Stimulated activated naive B cell treated with anti-CD40 and anti-IgM and Interleukin-4, amounts not matched to agents 10 μg/mL and 1 μg/mL and 100 μg/mL, for 72 hours (primary cell): ENCODE results near the gene PYROXD2.

Experiments used
- ATAC-seq, 2 donors: fragments of 150-1000 bp; cut with Tn5 transposase; replicated peaks; 2 replicates each; pipeline ENCODE4 v1.10.0; 2021; ENCODE audit warnings: moderate library complexity in 1 of 2
- DNase-seq: peaks from one replicate; pipeline ENCODE4 v3.0.0; 2021
- H3K27ac Mint-ChIP-seq: one replicate; pipeline ENCODE4 v1.8.0; 2022; ENCODE audit warnings: mild to moderate bottlenecking, mixed read lengths
- H3K27me3 Mint-ChIP-seq, 2 donors: one replicate each; pipeline ENCODE4 v1.8.0; 2022; ENCODE audit warnings: mixed read lengths in 2 of 2
- H3K36me3 Mint-ChIP-seq, 2 donors: one replicate each; pipeline ENCODE4 v1.8.0; 2022; ENCODE audit warnings: mixed read lengths in 2 of 2, mild to moderate bottlenecking in 1 of 2
- H3K4me1 Mint-ChIP-seq, 2 donors: one replicate each; pipeline ENCODE4 v1.8.0; 2022; ENCODE audit warnings: mixed read lengths in 2 of 2, mild to moderate bottlenecking in 1 of 2
- H3K4me3 Mint-ChIP-seq, 2 donors: one replicate each; pipeline ENCODE4 v1.8.0; 2022; ENCODE audit warnings: mild to moderate bottlenecking in 2 of 2, mixed read lengths in 2 of 2, moderate library complexity in 1 of 2
- H3K9me3 Mint-ChIP-seq, 2 donors: one replicate each; pipeline ENCODE4 v1.8.0; 2022; ENCODE audit warnings: mixed read lengths in 2 of 2, mild to moderate bottlenecking in 1 of 2

The PYROXD2 gene

DNA sequence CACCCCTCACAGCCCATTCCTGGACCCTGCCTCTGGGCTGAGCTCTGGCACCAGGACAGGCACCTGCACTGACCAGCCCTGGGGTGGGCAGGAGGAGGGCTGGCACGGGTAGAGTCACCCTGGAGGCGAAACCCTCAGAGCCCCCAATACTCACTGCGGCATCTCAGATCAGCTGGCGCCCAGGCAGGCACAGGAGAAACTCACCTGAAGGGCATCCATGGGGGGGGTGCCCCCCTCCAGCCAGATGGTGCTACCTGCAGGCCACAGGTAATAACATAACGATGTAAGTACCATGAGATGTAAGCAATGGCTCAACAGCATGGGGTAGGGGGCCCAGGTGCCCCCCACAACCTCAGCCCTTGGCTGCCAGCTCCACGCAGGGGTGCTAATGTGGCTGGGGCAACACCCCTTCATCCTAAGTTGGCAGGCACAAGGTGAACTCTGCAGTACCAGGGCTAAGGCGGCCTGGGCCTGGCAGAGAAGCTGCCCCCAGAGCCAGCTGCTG is 12.1 kb upstream of the PYROXD2 start:
- H3K4me3 Mint-ChIP-seq, result no peak overlapping the region
- DNase-seq, result no peak
- H3K36me3 Mint-ChIP-seq, result peaks cover 46 to 51% of the 10 kb centered on the region in 2 donors
- peak overlapping the region; percentile 14 for H3K27ac Mint-ChIP-seq
- H3K9me3 Mint-ChIP-seq, result no peaks in the 10 kb centered on the region
- H3K4me1 Mint-ChIP-seq, result no peaks in the 10 kb centered on the region
- H3K27me3 Mint-ChIP-seq, result no peaks in the 10 kb centered on the region
- ATAC-seq, result no peak

DNA sequence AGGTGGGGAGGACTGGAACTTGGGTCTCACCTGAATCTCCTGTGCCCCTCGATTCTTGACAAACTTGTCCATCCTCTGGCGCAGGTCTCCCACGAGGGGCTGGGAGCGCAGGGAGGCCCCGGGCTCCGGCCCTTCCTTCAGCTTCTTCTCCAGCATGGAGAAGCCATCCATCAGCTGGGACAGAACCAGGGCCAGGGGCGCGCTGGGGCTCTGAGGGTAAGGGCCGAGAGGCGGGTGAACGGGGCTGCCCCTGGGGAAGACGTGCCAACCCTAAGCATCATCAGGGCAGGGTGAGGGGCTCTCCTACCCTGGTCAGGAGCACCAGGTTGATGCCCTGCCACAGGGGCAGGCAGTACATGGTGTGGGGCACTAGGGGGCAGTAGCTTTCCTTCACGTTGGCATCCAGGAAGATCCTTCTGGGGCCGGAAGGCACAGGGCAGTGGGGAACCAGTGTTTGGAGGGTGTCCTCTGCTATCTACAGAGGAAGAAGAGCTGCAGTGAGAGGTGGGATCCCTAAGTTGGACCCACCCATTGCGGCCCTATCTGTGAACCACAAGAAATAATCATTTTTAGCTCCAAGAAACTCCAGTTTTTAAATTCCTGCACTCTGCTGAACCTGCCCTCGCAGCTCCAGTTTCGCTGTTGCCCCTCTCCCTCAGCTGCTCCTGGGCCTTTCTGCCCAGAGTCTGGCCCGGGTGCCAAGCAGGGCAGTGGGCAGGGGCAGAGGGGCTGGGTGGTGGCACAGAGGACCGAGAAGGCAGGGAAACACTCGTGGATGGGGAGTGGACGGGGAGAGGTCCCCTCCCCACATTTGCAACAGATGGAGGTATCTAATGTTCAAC is 10.8 kb upstream of the PYROXD2 start:
- Mint-ChIP-seq H3K9me3 (no peaks in the 10 kb centered on the region), H3K36me3 (peaks cover 40 to 44% of the 10 kb centered on the region in 2 donors), H3K27ac (no peak overlapping the region), H3K27me3 (no peaks in the 10 kb centered on the region), H3K4me1 (peaks cover 2 to 10% of the 10 kb centered on the region in 2 donors), H3K4me3 (no peak overlapping the region)
- peak; percentile 80 to 83 for ATAC-seq
- peak; percentile 34 for DNase-seq

DNA sequence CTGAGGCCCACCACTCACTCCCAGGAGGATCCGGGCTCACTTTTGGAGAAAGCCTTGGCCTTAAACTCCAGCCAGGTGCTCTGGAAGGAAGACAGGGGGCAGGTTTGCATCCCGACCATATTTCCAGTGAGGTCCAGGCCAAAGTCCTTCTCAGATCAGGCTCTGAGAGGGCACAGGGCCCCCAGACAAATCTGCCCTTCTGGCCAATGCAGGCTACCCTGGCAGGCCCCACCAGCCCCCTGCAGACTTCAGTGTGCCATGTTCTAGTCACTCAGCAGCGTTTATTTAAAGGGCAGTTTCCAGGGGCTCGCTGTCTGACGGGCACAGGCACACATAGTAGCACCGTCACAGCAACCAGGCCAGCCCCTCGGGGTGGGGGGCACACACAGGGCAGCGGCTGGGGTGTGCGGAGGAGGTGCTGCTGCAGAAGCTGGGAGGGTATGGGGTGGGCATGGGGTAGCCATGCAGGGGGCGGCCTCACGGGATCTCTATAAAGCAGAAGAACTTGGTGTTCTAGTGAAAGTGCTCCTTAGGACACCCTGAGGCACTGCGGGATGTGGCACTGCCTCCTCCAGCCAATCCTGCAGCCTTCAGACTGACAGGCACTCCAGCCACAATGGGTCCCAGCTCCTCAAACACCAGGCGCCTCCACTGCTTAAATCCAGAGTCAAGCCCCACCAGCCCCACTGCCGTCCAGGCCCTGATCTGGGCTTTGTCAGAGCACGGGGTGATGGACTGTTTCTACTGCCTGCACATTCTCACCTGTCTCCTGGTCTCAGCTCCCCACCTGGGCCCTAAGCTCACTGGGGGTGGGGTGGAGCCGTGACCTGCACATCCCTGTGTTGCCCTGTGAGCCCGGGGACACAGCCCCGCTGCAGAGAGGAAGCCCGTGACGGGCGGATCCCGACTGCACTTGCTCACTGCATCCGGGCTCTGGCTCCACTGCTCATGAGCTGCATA is 9.6 kb upstream of the PYROXD2 start:
- no peak overlapping the region for H3K4me3 Mint-ChIP-seq
- H3K9me3 Mint-ChIP-seq, result no peaks in the 10 kb centered on the region
- H3K4me1 Mint-ChIP-seq, result peaks cover 4 to 13% of the 10 kb centered on the region in 2 donors
- peaks cover 31 to 40% of the 10 kb centered on the region in 2 donors for H3K36me3 Mint-ChIP-seq
- H3K27ac Mint-ChIP-seq, result peak overlapping the region; percentile 14
- ATAC-seq (no peak), DNase-seq (no peak)
- H3K27me3 Mint-ChIP-seq, result no peaks in the 10 kb centered on the region

DNA sequence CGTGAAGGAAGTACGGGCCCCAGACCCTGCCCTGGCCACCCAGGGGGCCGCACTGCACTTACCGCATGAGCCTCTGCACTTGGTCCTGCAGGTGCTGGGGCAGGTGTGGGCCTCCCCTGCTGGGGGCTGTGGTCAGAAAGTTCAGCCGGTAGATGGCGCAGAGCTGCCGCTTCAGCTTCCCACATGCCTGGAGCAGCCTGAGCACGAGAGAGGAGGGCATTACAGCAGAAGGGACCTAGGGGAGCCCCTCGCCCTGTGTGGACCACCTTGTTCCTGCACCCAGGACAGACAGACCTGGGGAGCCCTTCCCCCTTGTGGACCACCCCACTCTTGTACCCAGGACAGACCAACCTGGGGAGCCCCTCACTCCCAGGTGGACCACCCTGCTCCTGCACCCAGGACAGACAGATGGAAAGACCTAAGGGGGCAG is 8.7 kb upstream of the PYROXD2 start:
- no peak overlapping the region for H3K27ac Mint-ChIP-seq
- ATAC-seq, result no peak
- peaks cover 34 to 48% of the 10 kb centered on the region in 2 donors for H3K36me3 Mint-ChIP-seq
- no peak for DNase-seq
- no peaks in the 10 kb centered on the region for H3K9me3 Mint-ChIP-seq
- H3K27me3 Mint-ChIP-seq, result no peaks in the 10 kb centered on the region
- no peak overlapping the region for H3K4me3 Mint-ChIP-seq
- peaks cover 4 to 13% of the 10 kb centered on the region in 2 donors for H3K4me1 Mint-ChIP-seq

DNA sequence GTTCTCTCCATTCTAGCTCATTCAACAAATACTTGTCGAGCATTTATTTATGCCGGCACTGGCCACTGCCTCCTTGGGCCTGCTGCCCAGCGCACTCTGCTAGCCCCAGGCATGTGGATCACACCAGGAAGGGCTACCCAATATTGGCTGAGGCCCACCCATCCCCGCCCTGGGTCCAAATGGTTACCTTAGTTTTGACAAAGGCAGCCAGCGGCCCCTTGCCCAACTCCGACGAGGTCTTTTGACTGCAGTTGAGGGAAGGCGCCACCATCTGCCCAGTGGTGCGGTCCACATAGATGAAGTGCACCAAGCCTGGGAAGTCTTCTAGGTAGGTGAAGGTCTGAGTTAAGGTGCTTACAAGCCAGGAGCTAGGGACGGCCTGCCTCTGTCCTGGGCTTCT is 7.2 kb upstream of the PYROXD2 start:
- H3K27ac Mint-ChIP-seq, result no peak overlapping the region
- DNase-seq, result no peak
- no peaks in the 10 kb centered on the region for H3K9me3 Mint-ChIP-seq
- ATAC-seq, result no peak
- no peak overlapping the region for H3K4me3 Mint-ChIP-seq
- peaks cover 38 to 48% of the 10 kb centered on the region in 2 donors for H3K36me3 Mint-ChIP-seq
- peaks cover 4 to 13% of the 10 kb centered on the region in 2 donors for H3K4me1 Mint-ChIP-seq
- H3K27me3 Mint-ChIP-seq, result no peaks in the 10 kb centered on the region

DNA sequence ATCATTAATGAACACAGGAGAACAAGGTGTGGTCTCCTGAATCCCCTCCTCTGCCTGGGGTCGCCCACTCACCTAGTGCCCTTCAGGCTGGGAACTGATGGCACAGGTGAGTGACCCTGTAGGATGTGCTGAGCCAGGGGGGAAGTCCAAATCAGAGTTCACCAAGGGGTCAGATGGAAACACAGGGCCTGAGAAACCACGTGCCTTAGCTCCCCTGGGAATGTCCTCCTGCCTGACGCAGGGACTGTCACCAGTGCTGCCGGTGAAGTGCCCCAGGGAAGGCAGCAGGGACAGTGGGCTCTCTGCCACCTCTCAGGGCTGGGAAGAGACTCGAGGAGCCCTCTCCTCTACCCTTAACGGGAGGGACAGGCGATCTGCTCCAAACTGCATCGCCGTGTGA is 5.8 kb upstream of the PYROXD2 start:
- DNase-seq, result peak; percentile 17
- no peaks in the 10 kb centered on the region for H3K27me3 Mint-ChIP-seq

DNA sequence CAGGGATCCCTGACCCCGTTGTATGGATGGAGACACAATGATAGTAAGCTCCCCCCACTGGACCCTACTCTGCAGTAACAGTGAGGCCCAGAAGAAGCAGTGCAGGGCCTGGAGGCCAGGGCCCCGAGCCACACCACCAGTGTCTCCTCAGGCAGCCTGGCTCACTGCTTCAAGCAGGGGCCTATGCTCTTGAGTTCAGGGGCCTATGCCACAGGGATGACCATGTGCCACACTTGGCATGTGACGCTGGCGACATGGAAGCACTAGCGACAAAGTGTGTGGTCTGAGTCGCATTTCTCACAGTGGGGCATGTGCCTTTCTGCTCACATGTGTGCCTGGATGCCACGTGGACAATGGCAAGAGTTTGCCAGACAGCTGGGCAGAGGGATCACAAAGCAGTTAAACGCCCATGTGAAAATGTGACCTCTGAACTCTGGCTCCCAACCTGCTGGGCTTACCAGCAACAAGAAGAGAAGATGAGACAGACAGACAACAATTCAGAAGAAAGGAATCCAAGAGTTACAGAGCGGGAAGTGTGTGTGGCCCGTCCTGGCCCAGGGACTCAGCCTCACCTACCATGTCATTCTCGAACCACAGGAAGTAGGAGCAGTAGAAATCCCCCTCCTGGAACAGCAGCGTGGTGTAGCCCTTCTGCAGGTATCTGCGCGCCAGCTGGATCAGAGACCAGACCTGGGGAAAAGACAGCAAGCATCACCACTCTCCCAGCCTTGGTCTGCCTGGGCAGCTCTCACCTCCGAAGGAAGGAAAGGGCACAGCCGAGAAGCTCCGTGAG is 4.7 kb upstream of the PYROXD2 start:
- ATAC-seq, result no peak
- no peak for DNase-seq
- Mint-ChIP-seq H3K27me3 (no peaks in the 10 kb centered on the region), H3K9me3 (no peaks in the 10 kb centered on the region), H3K27ac (peak overlapping the region; percentile 56), H3K4me1 (peaks cover 8 to 25% of the 10 kb centered on the region in 2 donors), H3K4me3 (no peak overlapping the region), H3K36me3 (peaks cover 28 to 44% of the 10 kb centered on the region in 2 donors)

More for the DNA sequence above, 5.8 kb upstream of the PYROXD2 start:
- Mint-ChIP-seq H3K27ac (no peak overlapping the region), H3K9me3 (no peaks in the 10 kb centered on the region), H3K36me3 (peaks cover 39 to 47% of the 10 kb centered on the region in 2 donors), H3K4me1 (peaks cover 4 to 14% of the 10 kb centered on the region in 2 donors), H3K4me3 (no peak overlapping the region)
- ATAC-seq, result peak; percentile 41 to 68

DNA sequence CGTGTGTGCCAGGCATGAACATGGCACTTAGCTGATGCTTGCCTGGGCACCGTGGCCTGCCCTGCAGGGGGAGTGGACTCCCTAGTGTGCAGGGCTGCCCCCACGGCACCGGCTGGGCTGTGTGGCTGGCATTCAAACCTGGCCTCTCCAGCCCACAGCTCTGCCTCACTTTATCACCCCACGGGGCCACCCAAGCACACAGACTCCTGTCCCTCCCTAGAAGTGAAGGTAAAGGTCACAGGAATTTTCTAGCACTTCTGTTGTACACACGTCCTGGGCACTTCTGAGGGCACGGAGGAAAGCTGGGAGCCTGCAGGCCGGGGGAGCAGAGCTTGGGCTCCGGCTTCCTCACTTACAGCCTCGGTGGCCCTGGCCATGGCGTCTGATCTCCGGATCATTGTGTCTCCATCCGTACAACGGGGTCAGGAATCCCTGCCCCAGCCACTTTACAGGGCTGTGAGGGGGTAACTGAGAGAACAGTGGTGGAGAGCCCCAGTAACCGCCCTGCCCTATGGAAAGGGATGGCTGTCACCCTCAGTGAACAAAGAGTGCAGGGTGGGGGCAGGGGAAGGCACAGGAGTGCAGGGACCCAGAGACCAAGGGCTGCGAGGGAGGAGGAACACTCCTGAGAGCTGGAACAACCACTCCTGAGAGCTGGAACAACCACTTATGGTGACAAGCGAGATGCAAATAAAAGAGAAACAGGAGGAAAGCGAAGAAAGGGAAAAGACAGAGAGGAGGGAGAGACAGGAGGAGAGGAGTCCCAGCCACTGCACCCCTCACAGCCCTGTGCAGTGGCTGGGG is 3.9 kb upstream of the PYROXD2 start:
- Mint-ChIP-seq H3K9me3 (no peaks in the 10 kb centered on the region), H3K4me1 (peaks cover 15 to 32% of the 10 kb centered on the region in 2 donors), H3K36me3 (peaks cover 21 to 38% of the 10 kb centered on the region in 2 donors), H3K27ac (peak overlapping the region; percentile 0), H3K27me3 (no peaks in the 10 kb centered on the region), H3K4me3 (no peak overlapping the region)
- ATAC-seq (no peak), DNase-seq (no peak)

DNA sequence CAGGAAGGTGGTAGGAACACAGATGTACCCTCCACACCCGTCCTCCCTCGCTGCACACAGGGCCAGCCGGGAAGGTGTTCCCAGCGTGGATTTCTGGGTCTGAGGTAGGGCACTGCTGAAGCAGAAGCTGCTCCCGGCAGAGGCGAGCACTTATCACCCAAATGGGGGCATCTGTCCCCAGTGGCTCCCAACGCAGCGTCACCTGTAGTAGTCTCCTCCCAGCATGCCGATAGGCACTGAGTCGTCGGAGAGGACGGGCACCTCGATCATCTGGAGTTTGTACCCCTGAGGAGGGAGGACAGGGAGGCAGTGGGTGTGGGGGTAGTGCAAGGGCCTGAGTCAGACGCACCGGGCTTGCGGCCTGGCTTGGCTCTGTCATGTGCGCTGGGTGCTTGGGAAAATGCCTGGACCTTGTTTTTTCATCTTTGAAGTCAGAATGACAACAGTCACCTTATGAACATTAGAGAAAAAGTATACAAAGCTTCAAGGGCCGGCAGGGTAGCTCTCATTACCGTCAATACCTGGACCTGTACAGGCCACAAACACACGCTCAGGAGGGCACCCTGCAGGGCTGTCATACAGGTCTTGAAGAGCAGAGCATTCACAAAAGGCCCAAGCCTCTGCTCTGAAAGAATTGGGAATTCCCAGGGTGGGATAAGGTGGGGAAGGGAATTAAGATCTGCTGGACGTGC is 3.1 kb upstream of the PYROXD2 start:
- no peak for DNase-seq
- peaks cover 20 to 37% of the 10 kb centered on the region in 2 donors for H3K36me3 Mint-ChIP-seq
- no peaks in the 10 kb centered on the region for H3K27me3 Mint-ChIP-seq
- no peak overlapping the region for H3K4me3 Mint-ChIP-seq
- ATAC-seq, result no peak
- H3K27ac Mint-ChIP-seq, result no peak overlapping the region
- peaks cover 15 to 32% of the 10 kb centered on the region in 2 donors for H3K4me1 Mint-ChIP-seq
- no peaks in the 10 kb centered on the region for H3K9me3 Mint-ChIP-seq

DNA sequence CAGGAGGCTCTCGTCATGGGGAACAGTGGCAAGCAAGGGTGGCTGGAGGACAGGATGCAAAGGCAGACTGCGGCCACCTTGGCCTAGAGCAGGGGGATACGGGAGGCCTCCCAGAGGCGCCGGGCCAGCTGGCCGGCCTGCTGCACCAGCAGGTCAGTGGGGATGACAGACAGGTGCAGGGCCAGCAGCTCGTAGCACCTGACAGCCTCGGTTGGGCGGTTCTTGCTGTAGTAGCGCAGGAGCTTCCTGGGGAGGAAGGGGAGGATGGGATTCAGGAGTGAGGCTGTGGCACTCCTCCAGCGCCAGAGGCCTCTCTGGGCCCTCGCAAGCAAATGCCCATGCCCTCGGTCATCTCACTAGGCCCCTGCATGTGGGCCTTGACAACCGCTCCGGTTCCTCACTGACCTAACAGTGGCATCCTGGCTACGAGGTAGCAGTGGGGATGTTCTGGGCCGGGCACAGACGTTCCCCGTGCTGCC is 2.5 kb upstream of the PYROXD2 start:
- DNase-seq, result no peak
- peaks cover 15 to 32% of the 10 kb centered on the region in 2 donors for H3K4me1 Mint-ChIP-seq
- ATAC-seq, result no peak
- peak overlapping the region; percentile 38 for H3K27ac Mint-ChIP-seq
- H3K36me3 Mint-ChIP-seq, result peaks cover 16 to 33% of the 10 kb centered on the region in 2 donors
- H3K27me3 Mint-ChIP-seq, result no peaks in the 10 kb centered on the region
- H3K4me3 Mint-ChIP-seq, result no peak overlapping the region
- H3K9me3 Mint-ChIP-seq, result no peaks in the 10 kb centered on the region

DNA sequence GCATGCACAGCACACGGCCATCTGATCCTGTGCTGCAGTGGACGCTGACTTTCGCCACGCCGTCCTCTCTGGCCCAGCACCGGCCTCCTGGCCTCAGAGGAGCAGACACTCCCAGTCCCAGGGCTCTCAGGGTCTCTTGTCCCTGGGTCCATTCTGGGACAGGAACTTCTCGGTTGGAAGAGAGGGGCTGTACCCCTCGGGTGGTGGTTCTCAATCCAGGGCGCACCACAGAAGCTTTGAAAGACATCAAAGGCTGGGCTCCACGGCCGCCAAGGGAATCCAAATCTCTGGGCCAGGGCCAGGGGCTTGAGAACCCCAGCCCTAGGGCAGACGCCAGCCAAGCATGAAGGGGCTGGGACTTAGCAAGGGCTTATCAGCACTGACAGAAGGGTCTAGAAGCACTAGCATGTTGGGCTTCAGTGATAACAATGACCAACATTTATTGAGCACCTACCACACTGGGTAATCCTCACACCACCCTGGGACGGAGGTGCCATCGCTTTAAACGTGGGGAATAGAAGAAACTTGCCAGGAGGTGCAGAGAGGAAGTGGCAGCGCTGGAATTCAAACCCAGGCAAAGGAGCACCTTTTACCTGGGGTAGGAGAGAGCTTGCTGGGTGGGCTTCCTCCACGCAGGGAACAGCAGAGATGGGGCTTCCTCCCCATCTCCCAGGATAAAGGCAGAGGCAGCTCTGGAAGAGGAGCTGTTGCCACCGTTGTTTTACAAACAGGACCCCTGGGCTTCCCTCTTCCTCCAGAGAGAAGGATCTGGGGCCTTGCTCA is 1.8 kb upstream of the PYROXD2 start:
- H3K27ac Mint-ChIP-seq, result peak overlapping the region; percentile 38
- ATAC-seq (no peak), DNase-seq (no peak)
- H3K27me3 Mint-ChIP-seq, result no peaks in the 10 kb centered on the region
- H3K36me3 Mint-ChIP-seq, result peaks cover 16 to 30% of the 10 kb centered on the region in 2 donors
- H3K4me1 Mint-ChIP-seq, result peaks cover 16 to 34% of the 10 kb centered on the region in 2 donors
- no peak overlapping the region for H3K4me3 Mint-ChIP-seq
- no peaks in the 10 kb centered on the region for H3K9me3 Mint-ChIP-seq

DNA sequence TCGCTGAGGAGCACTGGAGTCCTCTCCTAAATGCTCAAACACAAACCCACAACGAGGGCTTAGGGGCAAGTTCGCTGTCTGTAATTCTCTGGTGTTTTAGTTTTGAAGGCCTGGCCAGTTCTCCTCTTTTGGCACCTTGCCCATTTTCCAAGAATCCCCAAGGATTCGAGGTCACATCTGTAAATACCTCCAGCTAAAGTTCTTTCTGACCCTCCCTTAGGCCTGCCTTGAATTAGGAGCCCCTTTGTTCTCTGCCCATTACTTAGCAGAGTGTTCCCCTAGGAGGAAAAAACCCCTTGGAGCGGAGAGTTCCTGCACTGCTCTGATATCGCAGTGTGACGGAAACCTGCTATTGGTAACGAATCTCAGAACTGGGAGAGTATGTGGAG is 743 bp upstream of the PYROXD2 start:
- no peaks in the 10 kb centered on the region for H3K27me3 Mint-ChIP-seq
- H3K9me3 Mint-ChIP-seq, result no peaks in the 10 kb centered on the region
- H3K4me3 Mint-ChIP-seq, result no peak overlapping the region
- DNase-seq (no peak), ATAC-seq (no peak)
- H3K36me3 Mint-ChIP-seq, result peaks cover 16 to 22% of the 10 kb centered on the region in 2 donors
- H3K4me1 Mint-ChIP-seq, result peaks cover 16 to 29% of the 10 kb centered on the region in 2 donors
- no peak overlapping the region for H3K27ac Mint-ChIP-seq
